ENCODE measurements around the gene MPST. TPM values are rescaled to one million over a fixed set of nuclear protein-coding genes. Genes with fewer than 3 reads are reported as not detected.

The MPST gene
- total and polyA plus RNA-seq, 8 donors: 46.4 to 161 (median 51.6) TPM

DNA sequence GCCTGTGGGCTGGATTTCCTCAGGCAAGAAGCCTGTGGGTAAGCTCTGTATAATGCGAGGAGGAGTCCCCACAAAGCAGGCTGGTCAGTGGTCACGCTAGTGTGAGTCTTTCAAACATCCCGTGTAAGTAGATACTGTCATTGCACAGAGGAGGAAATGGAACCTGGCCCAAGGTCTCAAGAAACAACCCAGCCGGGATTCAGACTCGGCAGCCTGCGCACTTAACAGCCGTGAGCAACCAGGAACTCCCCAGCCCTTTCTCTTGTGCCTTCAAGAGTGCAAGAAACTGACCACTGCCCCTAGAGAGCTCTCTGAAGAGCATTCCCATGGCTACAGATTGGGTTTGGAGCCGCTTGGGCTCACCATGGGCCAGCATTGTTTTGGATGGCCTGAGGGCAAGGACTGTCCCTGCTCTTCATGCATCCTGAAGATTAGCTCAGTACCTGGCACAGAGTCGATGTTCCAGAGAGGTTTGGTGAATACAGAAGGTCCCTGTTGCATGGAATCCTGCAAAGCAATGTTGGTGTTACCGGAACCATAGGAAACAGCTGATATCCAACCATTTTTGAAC, 6.0 kb downstream of the MPST start:
- 60 to 81% methylated on average over 10 of the region's 10 CpGs for WGBS, 2 donors
- no peak overlapping the region for H3K4me3 ChIP-seq
- H3K36me3 ChIP-seq: peaks cover 0 to 30% (median 6%) of the 10 kb centered on the region in 3 donors
- H3K9me3 ChIP-seq: no peaks in the 10 kb centered on the region
- peaks cover 10 to 34% (median 10%) of the 10 kb centered on the region in 3 donors for H3K4me1 ChIP-seq
- H3K27me3 ChIP-seq: no peaks in the 10 kb centered on the region
- peak overlapping the region in 1 of 4 donors; percentile 27 for H3K27ac ChIP-seq
- TF ChIP-seq, protein P1, sequence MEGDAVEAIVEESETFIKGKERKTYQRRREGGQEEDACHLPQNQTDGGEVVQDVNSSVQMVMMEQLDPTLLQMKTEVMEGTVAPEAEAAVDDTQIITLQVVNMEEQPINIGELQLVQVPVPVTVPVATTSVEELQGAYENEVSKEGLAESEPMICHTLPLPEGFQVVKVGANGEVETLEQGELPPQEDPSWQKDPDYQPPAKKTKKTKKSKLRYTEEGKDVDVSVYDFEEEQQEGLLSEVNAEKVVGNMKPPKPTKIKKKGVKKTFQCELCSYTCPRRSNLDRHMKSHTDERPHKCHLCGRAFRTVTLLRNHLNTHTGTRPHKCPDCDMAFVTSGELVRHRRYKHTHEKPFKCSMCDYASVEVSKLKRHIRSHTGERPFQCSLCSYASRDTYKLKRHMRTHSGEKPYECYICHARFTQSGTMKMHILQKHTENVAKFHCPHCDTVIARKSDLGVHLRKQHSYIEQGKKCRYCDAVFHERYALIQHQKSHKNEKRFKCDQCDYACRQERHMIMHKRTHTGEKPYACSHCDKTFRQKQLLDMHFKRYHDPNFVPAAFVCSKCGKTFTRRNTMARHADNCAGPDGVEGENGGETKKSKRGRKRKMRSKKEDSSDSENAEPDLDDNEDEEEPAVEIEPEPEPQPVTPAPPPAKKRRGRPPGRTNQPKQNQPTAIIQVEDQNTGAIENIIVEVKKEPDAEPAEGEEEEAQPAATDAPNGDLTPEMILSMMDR (IDR thresholded peaks at IDR 0.05): no peak
- DNase-seq (no peak), ATAC-seq (peak in 3 of 4 donors; percentile 18 to 67 (median 30)), FAIRE-seq (no peak)
- intact Hi-C loops (cut with DNase I): no loop called here

DNA sequence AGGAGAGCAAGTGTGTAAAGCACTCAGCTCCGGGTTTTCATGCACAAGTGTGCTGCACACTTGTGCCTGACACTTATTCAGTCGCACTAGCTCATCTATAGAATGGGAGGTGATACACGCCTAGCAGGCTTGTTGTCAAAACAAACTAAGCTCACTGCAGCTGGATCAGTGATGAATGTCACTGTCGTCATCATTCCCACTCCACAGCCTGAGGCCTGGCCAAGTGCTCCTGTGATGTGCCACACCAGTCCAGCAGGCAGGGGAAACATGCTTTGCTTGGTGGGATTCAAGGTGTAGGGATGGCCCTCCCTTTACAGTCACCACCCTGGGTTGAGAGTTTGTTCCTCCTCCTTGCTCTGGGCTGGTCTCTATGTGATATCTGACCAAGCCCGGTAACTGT, 6.8 kb downstream of the MPST start:
- DNase-seq: no peak
- peaks cover 2 to 30% (median 3%) of the 10 kb centered on the region in 3 donors for H3K4me1 ChIP-seq
- FAIRE-seq: no peak
- peaks cover 0 to 30% (median 6%) of the 10 kb centered on the region in 3 donors for H3K36me3 ChIP-seq
- 85 to 94% methylated on average over 5 of the region's 5 CpGs for whole genome bisulfite sequencing, 2 donors
- intact Hi-C loops (cut with DNase I): no loop called here
- TF ChIP-seq, protein P1 (IDR thresholded peaks at IDR 0.05): no peak
- no peaks in the 10 kb centered on the region for H3K9me3 ChIP-seq
- H3K27ac ChIP-seq: no peak overlapping the region
- H3K27me3 ChIP-seq: no peaks in the 10 kb centered on the region
- no peak for ATAC-seq
- no peak overlapping the region for H3K4me3 ChIP-seq

DNA sequence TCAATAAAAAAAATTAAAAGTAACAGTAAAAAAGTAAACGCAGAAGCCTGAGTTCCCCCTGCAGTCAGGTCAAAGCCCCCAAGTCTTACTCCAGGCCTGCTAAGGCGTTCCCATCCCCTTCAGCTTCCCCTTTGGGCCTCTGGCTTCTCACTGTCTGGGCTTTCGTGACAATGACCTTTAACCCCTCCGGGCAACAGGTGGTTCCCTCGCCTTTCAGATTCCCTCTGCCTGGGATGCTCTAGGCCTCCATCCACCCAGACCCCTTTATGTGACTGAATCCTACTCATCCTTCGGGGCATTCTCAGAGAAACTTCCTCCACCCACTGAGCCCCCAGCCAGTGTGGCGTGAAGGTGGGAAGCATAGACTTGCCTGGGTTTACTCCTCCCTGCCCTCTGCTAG, 8.0 kb downstream of the MPST start:
- no peak for ATAC-seq
- no peak for DNase-seq
- no peak for FAIRE-seq
- H3K9me3 ChIP-seq: no peaks in the 10 kb centered on the region
- TF ChIP-seq, protein P1 (IDR thresholded peaks at IDR 0.05): no peak
- no peak overlapping the region for H3K4me3 ChIP-seq
- peaks cover 6 to 29% (median 10%) of the 10 kb centered on the region in 3 donors for H3K4me1 ChIP-seq
- H3K27ac ChIP-seq: no peak overlapping the region
- intact Hi-C loops (cut with DNase I): no loop called here
- 88 to 90% methylated on average over 7 of the region's 7 CpGs for WGBS, 2 donors
- no peaks in the 10 kb centered on the region for H3K27me3 ChIP-seq
- H3K36me3 ChIP-seq: peaks cover 0 to 30% (median 6%) of the 10 kb centered on the region in 3 donors

DNA sequence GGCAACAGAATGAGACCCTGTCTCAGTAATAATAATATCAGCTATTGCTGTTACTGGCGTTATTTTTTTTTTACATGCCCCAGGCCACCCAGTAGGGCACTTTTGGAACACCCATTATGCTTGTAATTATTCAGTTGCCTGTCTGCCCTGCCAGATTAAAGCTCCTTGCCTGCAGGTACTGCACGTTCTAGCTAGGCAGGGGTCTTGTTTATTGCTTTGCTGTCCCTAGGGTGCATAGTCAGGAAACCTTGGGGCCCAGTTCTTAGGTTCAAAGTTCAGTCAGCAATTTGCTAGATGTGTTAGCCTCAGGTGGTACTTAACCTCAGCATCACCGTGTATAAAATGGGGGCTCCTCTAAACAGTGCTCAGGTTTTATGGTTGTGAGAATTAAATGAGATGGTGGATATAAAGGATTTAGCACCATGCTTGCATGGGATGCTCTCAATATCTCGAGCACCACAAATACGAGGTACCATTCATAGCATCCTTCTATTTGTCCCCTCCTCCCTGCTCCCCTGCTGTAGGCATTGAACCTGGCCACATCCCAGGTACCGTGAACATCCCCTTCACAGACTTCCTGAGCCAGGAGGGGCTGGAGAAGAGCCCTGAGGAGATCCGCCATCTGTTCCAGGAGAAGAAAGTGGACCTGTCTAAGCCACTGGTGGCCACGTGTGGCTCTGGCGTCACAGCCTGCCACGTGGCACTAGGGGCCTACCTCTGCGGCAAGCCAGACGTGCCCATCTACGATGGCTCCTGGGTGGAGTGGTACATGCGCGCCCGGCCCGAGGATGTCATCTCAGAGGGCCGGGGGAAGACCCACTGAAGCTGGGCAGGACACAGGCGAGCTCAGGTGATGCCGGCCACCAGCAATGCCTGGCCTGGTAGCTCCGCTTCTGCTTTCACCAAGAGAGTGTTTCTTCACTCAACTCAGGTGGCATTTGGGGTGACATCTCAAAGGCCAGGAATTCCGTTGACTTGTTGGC, 9.4 kb downstream of the MPST start:
- peaks cover 6 to 32% (median 18%) of the 10 kb centered on the region in 3 donors for H3K4me1 ChIP-seq
- no peak overlapping the region for H3K27ac ChIP-seq
- no peaks in the 10 kb centered on the region for H3K9me3 ChIP-seq
- peaks cover 0 to 30% (median 6%) of the 10 kb centered on the region in 3 donors for H3K36me3 ChIP-seq
- intact Hi-C loops (cut with DNase I): no loop called here
- DNase-seq (peak in 1 of 6 donors; percentile 33), FAIRE-seq (no peak), ATAC-seq (no peak)
- TF ChIP-seq, protein P1 (IDR thresholded peaks at IDR 0.05): no peak
- WGBS, 2 donors: 91 to 92% methylated on average over 22 of the region's 22 CpGs
- no peaks in the 10 kb centered on the region for H3K27me3 ChIP-seq
- no peak overlapping the region for H3K4me3 ChIP-seq

All from pancreas (tissue), 10 donors.